Panc1 (cell line): ENCODE results near the gene CCDC174. TPM values are rescaled to one million over a fixed set of nuclear protein-coding genes. Genes with fewer than 3 reads are reported as not detected.

ENCODE experiments used
- ATAC-seq: fragments of 200-7000 bp; cut with Tn5 transposase; 2 replicates; pipeline ENCODE4 v1.9.1; 2020; ENCODE audit warnings: mild to moderate bottlenecking, moderate library complexity
- BruUV-seq: library from RNA; stranded (reverse); fragments of 400-500 nt; replicated peaks from 2 replicates; lab custom pipeline; 2021; lab: Mats Ljungman, UMichigan
- CTCF ChIA-PET: fragments of 300-600 bp; sonication (Branson Sonifier 250); formaldehyde crosslinking; loops from one replicate; lab custom pipeline; 2022; ENCODE audit warnings: antibody characterized with exemption; lab: Charles Lee
- POLR2A ChIA-PET: fragments of 300-600 bp; sonication (Branson Sonifier 250); formaldehyde crosslinking; loops from one replicate; lab custom pipeline; 2022; ENCODE audit warnings: antibody characterized with exemption; lab: Charles Lee
- DNase-seq: peaks from one replicate; pipeline ENCODE4 v3.0.0-alpha.2; 2010; ENCODE audit warnings: low read depth, low spot score
- H3K27ac ChIP-seq: 2 replicates; pipeline ENCODE4 v1.5.1; 2011; ENCODE audit warnings: mild to moderate bottlenecking, low read length, inconsistent platforms
- H3K27me3 ChIP-seq: fragments of 200-500 bp; sonication (Bioruptor generic); 2 replicates; pipeline ENCODE4 v1.6.0; 2014; ENCODE audit warnings: low read length, inconsistent platforms; ENCODE audit not compliant: control insufficient read depth, insufficient read depth
- H3K36me3 ChIP-seq: fragments of 200-500 bp; sonication (Bioruptor generic); 2 replicates; pipeline ENCODE4 v1.5.1; 2014; ENCODE audit warnings: inconsistent platforms, mild to moderate bottlenecking, low read length, moderate library complexity; ENCODE audit not compliant: control insufficient read depth, insufficient read depth
- H3K4me1 ChIP-seq: 2 replicates; pipeline ENCODE4 v1.5.1; 2011; ENCODE audit warnings: inconsistent platforms, mild to moderate bottlenecking, low read length, moderate library complexity; ENCODE audit not compliant: control insufficient read depth, insufficient read depth
- H3K4me3 ChIP-seq, 2 experiments: 2 replicates each; pipeline ENCODE4 v1.5.1; 2011 to 2012; ENCODE audit warnings: low read depth in 2 of 2, low read length in 2 of 2, mild to moderate bottlenecking in 2 of 2, inconsistent platforms in 1 of 2, moderate library complexity in 1 of 2
- H3K9me3 ChIP-seq: fragments of 200-500 bp; sonication (Bioruptor generic); 2 replicates; pipeline ENCODE4 v1.5.1; 2014; ENCODE audit warnings: low read depth, mild to moderate bottlenecking, inconsistent platforms, low read length, moderate library complexity; ENCODE audit not compliant: control insufficient read depth, insufficient read depth
- POLR2AphosphoS5 ChIP-seq: IDR thresholded peaks from 2 replicates; pipeline ENCODE4 v1.6.1; 2012; ENCODE audit warnings: mild to moderate bottlenecking, low read depth, low read length, moderate library complexity
- SIN3A ChIP-seq: IDR thresholded peaks from 2 replicates; pipeline ENCODE4 v1.6.1; 2012; ENCODE audit warnings: low read depth, mild to moderate bottlenecking, low read length, moderate library complexity, borderline replicate concordance; ENCODE audit not compliant: insufficient read depth
- TCF7L2 ChIP-seq: IDR thresholded peaks from 2 replicates; pipeline ENCODE4 v1.6.1; 2011; ENCODE audit warnings: mild to moderate bottlenecking, low read depth, low read length, inconsistent platforms
- in situ Hi-C: cut with HindIII; loops from 2 replicates; pipeline ENCODE4 v1.10.0; 2016; ENCODE audit warnings: low sequenced_read_pairs, low pct_unique_long_range_greater_than_20kb
- intact Hi-C: fragments of 100-400 bp; cut with micrococcal nuclease; formaldehyde crosslinking; loops from one replicate; pipeline ENCODE4 v1.10.0; 2022; ENCODE audit not compliant: unreplicated experiment
- total RNA-seq: library from RNA; stranded (reverse); gene quantifications from one replicate; pipeline ENCODE4 v1.2.1, GENCODE V29; 2021; ENCODE audit not compliant: unreplicated experiment
- TF ChIP-seq, protein P1 (sequence below): fragments of 450-650 bp; IDR thresholded peaks from 2 replicates; pipeline ENCODE4 v1.5.1; 2017; ENCODE audit warnings: mild to moderate bottlenecking
- TF ChIP-seq, protein P2 (sequence below), 2 experiments: IDR thresholded peaks; 2 replicates each; pipeline ENCODE4 v1.6.1; 2011 to 2012; ENCODE audit warnings: low read depth in 2 of 2, control low read depth in 1 of 2, low read length in 1 of 2, mild to moderate bottlenecking in 1 of 2, moderate library complexity in 1 of 2; ENCODE audit not compliant: insufficient read depth in 1 of 2

CCDC174 gene
- total RNA-seq, 1 experiment from 2014 or later, result 10.6 TPM

DNA sequence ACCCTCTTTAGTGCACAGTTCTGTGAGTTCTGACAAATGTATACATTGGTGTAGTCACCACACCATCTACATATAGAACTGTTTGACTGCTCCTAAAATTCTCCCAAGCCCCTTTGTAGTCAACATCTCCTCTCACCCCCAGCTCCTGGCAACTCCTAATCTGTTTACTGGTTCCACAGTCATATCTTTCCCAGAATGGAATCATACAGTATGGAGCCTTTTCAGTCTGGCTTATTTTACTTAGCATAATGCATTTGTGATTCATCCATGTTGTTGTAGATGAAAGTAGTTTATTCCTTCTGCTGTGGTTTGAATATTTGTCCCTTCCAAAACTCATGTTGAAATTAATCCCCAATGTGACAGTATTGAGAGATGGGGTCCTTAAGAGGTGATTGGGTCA, 41.6 kb upstream of the CCDC174 start:
- Histone ChIP-seq H3K9me3 (no peaks in the 10 kb centered on the region), H3K27me3 (no peaks in the 10 kb centered on the region), H3K27ac (no peak overlapping the region), H3K4me1 (no peaks in the 10 kb centered on the region), H3K4me3 (no peak overlapping the region), H3K36me3 (no peaks in the 10 kb centered on the region)
- intact Hi-C loops, result no loop called here
- no TSS peak for BruUV-seq
- ATAC-seq, result no peak
- TF ChIP-seq, protein P1, sequence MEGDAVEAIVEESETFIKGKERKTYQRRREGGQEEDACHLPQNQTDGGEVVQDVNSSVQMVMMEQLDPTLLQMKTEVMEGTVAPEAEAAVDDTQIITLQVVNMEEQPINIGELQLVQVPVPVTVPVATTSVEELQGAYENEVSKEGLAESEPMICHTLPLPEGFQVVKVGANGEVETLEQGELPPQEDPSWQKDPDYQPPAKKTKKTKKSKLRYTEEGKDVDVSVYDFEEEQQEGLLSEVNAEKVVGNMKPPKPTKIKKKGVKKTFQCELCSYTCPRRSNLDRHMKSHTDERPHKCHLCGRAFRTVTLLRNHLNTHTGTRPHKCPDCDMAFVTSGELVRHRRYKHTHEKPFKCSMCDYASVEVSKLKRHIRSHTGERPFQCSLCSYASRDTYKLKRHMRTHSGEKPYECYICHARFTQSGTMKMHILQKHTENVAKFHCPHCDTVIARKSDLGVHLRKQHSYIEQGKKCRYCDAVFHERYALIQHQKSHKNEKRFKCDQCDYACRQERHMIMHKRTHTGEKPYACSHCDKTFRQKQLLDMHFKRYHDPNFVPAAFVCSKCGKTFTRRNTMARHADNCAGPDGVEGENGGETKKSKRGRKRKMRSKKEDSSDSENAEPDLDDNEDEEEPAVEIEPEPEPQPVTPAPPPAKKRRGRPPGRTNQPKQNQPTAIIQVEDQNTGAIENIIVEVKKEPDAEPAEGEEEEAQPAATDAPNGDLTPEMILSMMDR, result no peak
- TF ChIP-seq SIN3A, result no peak
- no peak for TF ChIP-seq POLR2AphosphoS5
- TF ChIP-seq, protein P2, sequence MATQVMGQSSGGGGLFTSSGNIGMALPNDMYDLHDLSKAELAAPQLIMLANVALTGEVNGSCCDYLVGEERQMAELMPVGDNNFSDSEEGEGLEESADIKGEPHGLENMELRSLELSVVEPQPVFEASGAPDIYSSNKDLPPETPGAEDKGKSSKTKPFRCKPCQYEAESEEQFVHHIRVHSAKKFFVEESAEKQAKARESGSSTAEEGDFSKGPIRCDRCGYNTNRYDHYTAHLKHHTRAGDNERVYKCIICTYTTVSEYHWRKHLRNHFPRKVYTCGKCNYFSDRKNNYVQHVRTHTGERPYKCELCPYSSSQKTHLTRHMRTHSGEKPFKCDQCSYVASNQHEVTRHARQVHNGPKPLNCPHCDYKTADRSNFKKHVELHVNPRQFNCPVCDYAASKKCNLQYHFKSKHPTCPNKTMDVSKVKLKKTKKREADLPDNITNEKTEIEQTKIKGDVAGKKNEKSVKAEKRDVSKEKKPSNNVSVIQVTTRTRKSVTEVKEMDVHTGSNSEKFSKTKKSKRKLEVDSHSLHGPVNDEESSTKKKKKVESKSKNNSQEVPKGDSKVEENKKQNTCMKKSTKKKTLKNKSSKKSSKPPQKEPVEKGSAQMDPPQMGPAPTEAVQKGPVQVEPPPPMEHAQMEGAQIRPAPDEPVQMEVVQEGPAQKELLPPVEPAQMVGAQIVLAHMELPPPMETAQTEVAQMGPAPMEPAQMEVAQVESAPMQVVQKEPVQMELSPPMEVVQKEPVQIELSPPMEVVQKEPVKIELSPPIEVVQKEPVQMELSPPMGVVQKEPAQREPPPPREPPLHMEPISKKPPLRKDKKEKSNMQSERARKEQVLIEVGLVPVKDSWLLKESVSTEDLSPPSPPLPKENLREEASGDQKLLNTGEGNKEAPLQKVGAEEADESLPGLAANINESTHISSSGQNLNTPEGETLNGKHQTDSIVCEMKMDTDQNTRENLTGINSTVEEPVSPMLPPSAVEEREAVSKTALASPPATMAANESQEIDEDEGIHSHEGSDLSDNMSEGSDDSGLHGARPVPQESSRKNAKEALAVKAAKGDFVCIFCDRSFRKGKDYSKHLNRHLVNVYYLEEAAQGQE (IDR thresholded peaks at IDR 0.05; ENCODE audit: insufficient read depth in 1 of 2, low read depth in 2 of 2, low read length in 1 of 2), result no peak
- no peak for TF ChIP-seq TCF7L2
- ChIA-PET POLR2A (no interaction called here), CTCF (interaction anchor here (0.6 kb wide), 1 partner anchor 151 kb away, joined by 7 read pairs; no protein-coding TSS in a partner anchor)
- in situ Hi-C loops, result no loop called here
- no peak for DNase-seq

GRCh38 chr3:14614189-14614588, 37.4 kb upstream of the CCDC174 start:
- POLR2A ChIA-PET, result interaction anchor here (0.6 kb wide), 1 partner anchor 43 kb away, joined by 9 read pairs; no protein-coding TSS in a partner anchor
- H3K27ac ChIP-seq, result no peak overlapping the region
- H3K4me1 ChIP-seq, result peaks cover 4% of the 10 kb centered on the region
- intact Hi-C loops (no loop called here), in situ Hi-C loops (no loop called here)
- no peak for TF ChIP-seq SIN3A
- TF ChIP-seq POLR2AphosphoS5, result no peak
- TF ChIP-seq, protein P1, result no peak
- no peaks in the 10 kb centered on the region for H3K9me3 ChIP-seq
- H3K27me3 ChIP-seq, result no peaks in the 10 kb centered on the region
- no peak for DNase-seq
- BruUV-seq, result no TSS peak
- CTCF ChIA-PET, result no interaction called here
- H3K4me3 ChIP-seq, result no peak overlapping the region
- no peak for ATAC-seq
- H3K36me3 ChIP-seq, result no peaks in the 10 kb centered on the region
